LHCN-M2 (cell line): ENCODE measurements around the gene PTPN9. TPM values are rescaled to one million over a fixed set of nuclear protein-coding genes. Genes with fewer than 3 reads are reported as not detected.
"Not testable (repeated sequence)": the region's sequence is repeated elsewhere in the genome, so short reads cannot be mapped to it uniquely, and the experiment has no call there.

Experiments
- DNase-seq: peaks from one replicate; pipeline ENCODE4 v3.0.0-alpha.2; 2012; ENCODE audit warnings: low read depth
- total RNA-seq: library from RNA; depleted of rRNA; stranded (reverse); fragments of >200 nt; gene quantifications from 2 replicates; pipeline ENCODE4 v1.2.3, GENCODE V29; 2014

Gene PTPN9
- total RNA-seq, 1 experiment from 2014 or later = 25.0 TPM

GRCh38 chr15:75454471-75455378 is 124.4 kb downstream of the PTPN9 start:
- no peak for DNase-seq

GRCh38 chr15:75453703-75454470 is 125.2 kb downstream of the PTPN9 start:
- DNase-seq = peak; percentile 100

GRCh38 chr15:75452865-75453702 is 126.0 kb downstream of the PTPN9 start:
- DNase-seq = peak; percentile 68

- DNase-seq = peak; percentile 68
Measured at GRCh38 chr15:75452364-75452864, 126.7 kb downstream of the PTPN9 start.

- peak; percentile 100 for DNase-seq
Measured at GRCh38 chr15:75451674-75452363, 127.3 kb downstream of the PTPN9 start, which contains the start of gene SIN3A. Gene SIN3A, minus strand, starts transcription at chr15:75451690. Its CDS starts 21,315 bp downstream, at chr15:75430375.

- no peak for DNase-seq
Measured at GRCh38 chr15:75451202-75451673, 127.9 kb downstream of the PTPN9 start.

- peak; percentile 95 for DNase-seq
Measured at GRCh38 chr15:75450307-75451201, 128.6 kb downstream of the PTPN9 start.

GRCh38 chr15:75449585-75450306 is 129.4 kb downstream of the PTPN9 start:
- no peak for DNase-seq

GRCh38 chr15:75448171-75448570 is 130.9 kb downstream of the PTPN9 start:
- DNase-seq = not testable (repeated sequence)

- DNase-seq = no peak
Measured at GRCh38 chr15:75446151-75446550, 133.0 kb downstream of the PTPN9 start.

GRCh38 chr15:75445324-75445723 is 133.8 kb downstream of the PTPN9 start:
- DNase-seq = not testable (repeated sequence)

GRCh38 chr15:75443972-75444453 is 135.1 kb downstream of the PTPN9 start:
- DNase-seq = peak; percentile 45

- DNase-seq = no peak
Measured at GRCh38 chr15:75437721-75438120, 141.4 kb downstream of the PTPN9 start.

- DNase-seq = no peak
Measured at GRCh38 chr15:75436881-75437280, 142.2 kb downstream of the PTPN9 start.

- DNase-seq = peak; percentile 7
Measured at GRCh38 chr15:75431682-75432081, 147.4 kb downstream of the PTPN9 start.

GRCh38 chr15:75431270-75431669 is 147.8 kb downstream of the PTPN9 start:
- DNase-seq = peak; percentile 2

- no peak for DNase-seq
Measured at GRCh38 chr15:75430259-75430658, 148.9 kb downstream of the PTPN9 start.

GRCh38 chr15:75428152-75428551 is 151.0 kb downstream of the PTPN9 start:
- DNase-seq = no peak
